GM18502 (cell line): ENCODE results near the gene KDF1.
"Not testable (repeated sequence)": the region's sequence is repeated elsewhere in the genome, so short reads cannot be mapped to it uniquely, and the experiment has no call there.

Experiments
- ATAC-seq: cut with Tn5 transposase; IDR thresholded peaks from one replicate; pipeline ENCODE4 v1.9.1; 2021; ENCODE audit warnings: mild to moderate bottlenecking; ENCODE audit not compliant: unreplicated experiment, poor library complexity

Gene KDF1

DNA sequence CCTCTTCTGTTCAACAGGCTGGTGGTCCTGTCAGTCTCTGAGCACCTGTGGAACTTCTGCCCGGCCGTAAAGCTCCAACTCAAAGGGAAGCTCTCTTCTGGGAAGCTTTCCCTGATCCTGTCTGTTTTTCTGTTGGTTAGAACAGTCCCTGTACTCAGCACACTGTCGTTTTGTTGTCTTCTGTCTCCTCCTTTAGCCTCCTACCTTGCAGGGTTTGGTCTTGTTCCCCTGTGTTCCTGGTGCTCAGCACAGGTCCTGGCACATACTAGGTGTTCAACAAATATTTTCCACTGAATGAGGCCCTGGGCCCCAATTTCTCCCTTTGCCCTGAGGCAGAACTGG lies 328 bp upstream of the KDF1 start:
- ATAC-seq = no peak

DNA sequence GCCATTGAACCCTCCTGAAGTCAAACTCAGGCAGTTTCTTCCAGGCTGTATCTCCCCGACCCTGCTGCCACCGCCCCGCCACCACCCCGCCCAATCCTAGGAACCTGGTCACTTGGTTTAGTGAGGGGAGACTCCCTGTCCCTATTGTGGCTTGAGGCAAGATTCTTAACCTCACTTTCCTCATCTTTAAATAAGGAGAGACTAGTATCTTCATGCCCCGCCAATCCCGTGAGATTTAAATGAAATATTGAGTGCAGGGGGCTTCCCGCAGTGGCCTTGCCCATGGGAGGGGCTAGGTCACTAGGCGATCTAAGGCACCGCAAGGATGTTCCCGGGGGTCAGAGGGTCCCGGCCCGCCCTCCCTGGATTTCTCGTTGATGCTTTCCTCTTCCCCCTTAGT lies 998 bp downstream of the KDF1 start:
- no peak for ATAC-seq

GRCh38 chr1:26957306-26957705 lies 3.0 kb downstream of the KDF1 start:
- no peak for ATAC-seq

GRCh38 chr1:26956321-26956720 lies 3.9 kb downstream of the KDF1 start:
- no peak for ATAC-seq

DNA sequence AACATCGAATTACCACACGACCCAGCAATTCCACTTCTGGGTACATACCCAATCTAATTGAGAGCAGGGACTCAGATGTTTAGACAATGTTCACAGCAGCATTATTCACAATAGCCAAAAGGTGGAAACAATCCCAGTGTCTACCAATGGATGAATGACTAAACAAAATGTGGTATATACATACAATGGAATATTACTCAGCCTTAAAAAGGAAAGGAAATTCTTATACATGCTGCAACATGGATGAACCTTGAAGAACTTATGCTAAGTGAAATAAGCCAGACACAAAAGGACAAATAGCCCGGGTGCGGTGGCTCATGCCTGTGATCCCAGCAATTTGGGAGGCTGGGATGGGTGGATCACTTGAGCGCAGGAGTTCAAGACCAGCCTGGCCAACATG lies 6.9 kb downstream of the KDF1 start:
- no peak for ATAC-seq

DNA sequence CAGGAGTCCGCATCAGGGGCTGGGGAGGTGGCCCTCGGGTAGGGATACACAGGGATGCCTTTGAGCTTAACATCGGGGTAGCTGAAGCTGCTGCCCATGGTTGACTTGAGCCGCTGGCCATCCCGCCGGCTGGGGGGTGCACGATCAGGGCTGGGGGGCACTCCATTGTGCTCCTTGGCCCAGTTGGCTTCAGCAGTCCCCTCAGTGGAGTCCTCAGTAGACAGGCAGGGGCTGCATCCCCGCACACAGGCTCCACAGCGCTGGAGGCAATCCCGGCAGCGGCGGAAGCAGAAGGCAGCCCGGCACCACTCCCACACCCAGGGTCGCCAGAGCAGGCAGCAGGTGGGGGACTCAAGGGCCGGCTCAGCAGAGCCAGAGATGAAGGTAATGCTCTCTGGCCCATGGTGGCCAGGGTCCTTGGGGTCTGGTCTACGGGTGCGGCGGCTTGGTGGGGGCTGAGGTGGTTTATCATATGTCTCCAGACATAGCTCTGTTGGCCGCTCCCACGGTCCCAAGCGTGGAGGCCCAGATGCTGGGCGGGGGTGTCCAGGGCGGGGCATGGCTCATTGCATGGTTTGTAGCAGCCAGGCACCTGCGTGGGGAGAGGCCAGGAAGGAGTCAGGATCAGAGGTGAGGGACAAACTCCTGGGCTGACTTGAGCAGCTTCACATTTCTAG lies 8.3 kb downstream of the KDF1 start:
- ATAC-seq = no peak

DNA sequence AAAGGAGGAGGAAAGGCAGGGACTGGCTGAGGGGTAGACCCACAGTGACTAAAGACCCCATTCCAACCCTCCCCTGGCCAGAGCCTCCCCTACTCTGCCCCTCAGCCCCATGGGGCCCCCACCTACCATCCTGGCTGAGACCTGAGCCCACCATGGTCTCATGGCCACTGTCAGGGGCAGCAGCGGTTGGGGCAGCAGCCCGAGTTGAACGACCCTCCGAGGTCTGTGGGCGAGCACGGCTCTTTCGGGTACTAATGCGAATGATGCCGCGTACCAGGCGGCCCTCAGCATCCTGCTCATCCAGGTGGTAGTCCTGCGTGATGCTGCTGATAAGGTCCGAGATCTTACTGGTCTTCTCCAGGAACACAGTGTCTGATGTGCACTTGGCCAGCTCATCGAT lies 9.1 kb downstream of the KDF1 start:
- ATAC-seq = no peak

DNA sequence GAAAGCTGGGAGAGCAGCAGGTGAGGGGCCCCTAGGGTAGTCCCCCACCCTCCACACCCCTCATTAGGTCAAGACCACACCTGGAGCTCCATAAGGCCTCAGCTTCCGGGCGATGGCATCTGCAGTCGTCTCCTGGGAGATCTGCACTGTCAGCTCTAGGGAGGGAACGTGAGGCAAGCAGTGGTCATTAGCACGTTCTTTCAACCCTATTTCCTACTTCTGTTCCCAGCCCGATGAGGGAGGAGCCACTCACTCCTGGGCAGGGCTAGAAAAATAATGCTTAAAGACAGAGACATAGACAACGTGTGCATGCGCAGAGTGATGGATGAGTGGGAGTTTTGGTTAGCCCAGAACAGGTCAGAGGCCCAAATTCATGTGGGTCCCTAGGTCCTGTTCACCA lies 9.7 kb downstream of the KDF1 start:
- ATAC-seq = no peak

DNA sequence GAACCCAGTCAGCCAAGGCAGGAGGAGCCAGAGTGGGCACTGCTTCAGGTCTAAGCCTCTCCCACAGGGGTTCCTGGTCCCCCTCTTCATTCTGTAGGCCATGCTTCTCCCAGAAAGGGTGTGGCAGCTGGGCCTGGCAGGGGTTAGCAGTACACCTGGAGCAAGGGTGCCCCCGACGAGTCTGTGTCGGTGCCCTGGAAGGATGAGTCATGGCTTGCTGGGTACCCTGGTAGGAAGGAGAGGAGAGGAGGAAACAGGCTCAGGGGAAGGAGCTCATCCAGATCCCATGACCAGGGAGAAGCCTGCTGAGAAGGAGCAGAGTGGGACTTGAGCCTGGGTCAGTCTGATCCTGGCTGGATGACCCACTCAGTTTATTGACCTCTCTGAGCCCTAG lies 10.3 kb downstream of the KDF1 start:
- no peak for ATAC-seq

GRCh38 chr1:26949266-26949925 lies 10.9 kb downstream of the KDF1 start:
- ATAC-seq = no peak

DNA sequence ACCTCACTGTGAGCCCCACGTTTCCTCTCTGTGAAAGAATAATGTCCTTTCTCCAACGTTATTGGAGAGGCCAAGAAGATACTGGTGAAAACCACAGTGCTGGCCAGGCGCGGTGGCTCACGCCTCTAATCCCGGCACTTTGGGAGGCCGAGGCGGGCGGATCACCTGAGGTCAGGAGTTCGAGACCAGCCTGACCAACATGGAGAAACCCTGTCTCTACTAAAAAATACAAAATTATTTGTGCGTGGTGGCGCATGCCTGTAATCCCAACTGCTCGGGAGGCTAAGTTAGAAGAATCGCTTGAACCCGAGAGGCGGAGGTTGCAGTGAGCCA lies 11.6 kb downstream of the KDF1 start:
- not testable (repeated sequence) for ATAC-seq

GRCh38 chr1:26946270-26946669 lies 14.0 kb downstream of the KDF1 start:
- no peak for ATAC-seq

DNA sequence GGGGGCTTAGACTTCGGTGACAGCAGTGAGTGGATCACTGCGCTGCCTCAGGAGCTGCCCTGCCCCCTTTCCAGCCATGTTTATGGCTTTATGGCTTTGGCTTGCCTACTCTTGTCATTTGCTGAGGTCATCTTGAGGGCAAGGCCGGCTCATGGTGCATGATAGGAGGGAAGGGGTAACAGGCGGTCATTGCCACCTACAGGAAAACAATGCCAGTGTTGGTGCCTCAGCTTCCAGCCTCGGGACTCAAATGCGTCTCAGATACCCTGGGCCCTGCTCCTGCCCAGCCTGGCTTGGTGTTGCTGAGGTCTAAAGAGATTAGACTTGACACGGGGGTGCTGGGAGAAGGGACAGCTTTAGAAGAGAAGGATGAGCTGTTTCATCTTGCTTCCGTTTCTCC lies 14.5 kb downstream of the KDF1 start:
- no peak for ATAC-seq

DNA sequence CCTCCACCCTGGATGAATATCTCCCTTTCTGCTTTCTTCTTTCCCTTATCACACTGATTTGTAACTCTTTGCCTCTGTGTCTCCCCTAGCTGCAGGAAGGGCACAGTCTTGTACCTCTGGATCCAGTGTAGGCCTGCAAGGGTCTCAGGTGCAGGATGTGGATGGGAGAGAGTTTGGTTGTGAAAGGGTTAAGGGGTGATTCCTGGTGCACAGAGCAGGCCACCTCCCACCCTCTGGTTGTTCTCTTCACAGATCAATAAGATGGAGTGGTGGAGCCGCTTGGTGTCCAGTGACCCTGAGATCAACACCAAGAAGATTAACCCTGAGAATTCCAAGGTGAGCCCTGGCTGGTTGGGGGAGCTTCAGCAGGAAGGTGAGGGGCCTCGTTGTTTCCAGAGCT lies 15.1 kb downstream of the KDF1 start:
- ATAC-seq = no peak

- no peak for ATAC-seq
Measured at GRCh38 chr1:26942656-26943055, 17.6 kb downstream of the KDF1 start.

- no peak for ATAC-seq
Measured at GRCh38 chr1:26941311-26941710, 19.0 kb downstream of the KDF1 start.

DNA sequence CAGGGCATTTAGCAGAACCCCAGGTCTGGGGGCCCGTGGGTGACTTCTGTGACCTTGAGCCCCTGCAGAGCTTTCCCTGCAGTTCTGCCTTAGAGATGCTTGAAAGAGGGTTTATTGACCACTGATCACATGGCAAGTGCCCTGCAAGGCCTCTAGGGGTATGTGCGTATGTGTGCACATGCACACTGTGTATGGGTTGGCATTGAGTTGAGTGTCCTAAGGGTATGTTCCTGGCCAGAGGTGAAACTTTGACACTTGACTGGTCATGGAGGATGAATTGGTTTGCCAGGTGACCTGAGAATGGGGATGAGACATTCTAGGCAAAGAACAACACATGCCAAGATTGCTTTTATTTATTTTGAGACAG lies 21.6 kb downstream of the KDF1 start:
- no peak for ATAC-seq

GRCh38 chr1:26938004-26938658 lies 22.1 kb downstream of the KDF1 start:
- no peak for ATAC-seq

- no peak for ATAC-seq
Measured at GRCh38 chr1:26936823-26937222, 23.4 kb downstream of the KDF1 start.

GRCh38 chr1:26932531-26932930 lies 27.7 kb downstream of the KDF1 start:
- no peak for ATAC-seq

GRCh38 chr1:26923711-26924110 lies 36.6 kb downstream of the KDF1 start:
- no peak for ATAC-seq

DNA sequence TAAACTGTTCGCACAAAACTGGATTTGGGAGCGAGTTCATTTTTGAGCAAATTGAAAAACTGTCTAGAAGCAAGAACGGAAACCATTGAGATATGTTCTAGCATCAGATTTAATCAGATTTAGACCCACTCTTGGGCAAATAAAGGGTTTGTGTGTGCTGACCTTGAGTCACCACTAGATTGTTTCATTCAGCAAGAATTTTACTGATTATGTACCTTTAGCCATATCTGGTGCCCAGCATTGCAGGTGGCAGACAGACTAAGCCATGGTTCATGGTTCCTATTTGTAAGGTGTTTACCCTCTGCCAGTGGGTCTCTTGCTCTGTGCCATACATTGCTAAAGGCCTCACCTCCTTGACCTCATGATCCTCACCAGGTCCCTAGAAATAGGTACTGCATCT lies 37.4 kb downstream of the KDF1 start:
- ATAC-seq = no peak
